Measurements from ENCODE around the gene MSI2. TPM values are rescaled to one million over a fixed set of nuclear protein-coding genes. Genes with fewer than 3 reads are reported as not detected.

Gene MSI2
- total RNA-seq, 1 donor from 2014 or later = 8.3 TPM

GRCh38 chr17:57569853-57570252, 313.5 kb downstream of the MSI2 start:
- no peak for DNase-seq (ENCODE audit: low read depth in 2 of 2)

DNA sequence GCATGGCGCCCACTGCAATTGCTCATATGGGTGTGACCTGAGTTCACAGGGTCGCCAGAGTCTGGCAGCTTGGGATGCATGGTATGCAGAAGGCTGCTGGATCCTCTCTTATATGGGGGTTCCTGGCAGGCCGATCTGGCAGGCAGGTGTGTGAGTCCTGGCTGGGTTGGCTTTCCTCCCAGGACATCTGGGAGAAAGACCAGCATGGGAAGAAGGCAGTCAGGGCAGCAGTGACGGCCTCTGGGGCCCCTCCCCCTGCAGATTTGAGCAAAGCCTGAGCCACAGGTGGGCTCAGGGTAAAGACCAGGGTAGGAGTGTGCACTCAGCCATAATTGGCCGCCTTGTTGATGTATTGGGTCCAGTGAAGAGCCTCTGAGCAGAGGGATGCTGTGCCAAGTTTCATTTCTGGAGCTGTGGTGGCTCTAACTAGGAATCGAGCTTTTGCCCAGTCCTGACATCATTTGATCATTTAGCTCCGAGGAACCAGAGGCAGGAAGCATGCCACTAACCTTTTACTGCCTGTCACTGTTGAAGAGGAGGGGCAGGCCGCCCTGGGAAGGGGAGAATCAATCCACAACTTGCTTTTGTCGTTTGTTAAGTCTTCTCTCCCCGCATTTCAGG, 314.5 kb downstream of the MSI2 start:
- no peak for DNase-seq (ENCODE audit: low read depth in 2 of 2)

DNA sequence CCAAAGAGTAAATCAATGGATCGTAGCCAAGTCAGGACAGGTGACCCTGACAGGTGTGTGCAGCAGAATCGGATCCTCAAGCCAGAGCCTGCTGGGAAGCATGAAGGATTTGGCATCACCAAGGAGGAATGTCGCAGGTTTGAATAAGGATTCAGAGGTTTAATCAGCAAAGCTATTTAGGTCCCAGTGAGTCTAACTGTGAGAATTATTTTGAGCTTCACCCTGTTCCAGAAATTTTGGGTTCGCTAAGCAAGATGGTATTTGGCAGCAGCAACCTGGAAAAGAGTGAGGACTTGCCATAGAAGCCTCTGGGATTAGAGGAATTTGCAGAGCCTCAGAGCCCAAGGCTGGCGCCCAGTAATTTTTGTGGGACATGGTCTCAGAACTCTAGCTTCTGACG, 315.7 kb downstream of the MSI2 start:
- DNase-seq (ENCODE audit: low read depth in 2 of 2) = no peak

- no peak for DNase-seq (ENCODE audit: low read depth in 2 of 2)
Observed at GRCh38 chr17:57572600-57572999, 316.3 kb downstream of the MSI2 start.

- no peak for DNase-seq (ENCODE audit: low read depth in 2 of 2)
Observed at GRCh38 chr17:57574040-57574513, 317.8 kb downstream of the MSI2 start.

DNA sequence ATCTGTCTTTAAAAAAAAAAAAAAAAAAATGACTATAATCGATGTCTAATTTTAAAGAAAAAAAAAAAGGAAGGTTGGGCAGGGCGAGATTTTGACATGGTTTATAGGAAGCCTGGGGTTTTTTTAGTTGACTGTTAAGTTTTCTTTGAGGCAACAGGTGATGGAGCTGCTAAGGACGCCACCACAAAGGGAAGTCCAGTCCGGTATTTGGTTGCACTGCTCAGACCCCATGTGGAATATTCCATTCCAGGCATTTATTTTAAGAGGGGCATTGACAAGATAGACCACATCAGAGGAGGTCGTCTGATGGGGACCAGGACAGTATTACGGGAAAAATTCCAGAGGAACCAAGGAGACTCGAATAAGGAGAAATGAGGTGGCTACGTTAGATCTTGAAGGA, 320.4 kb downstream of the MSI2 start:
- no peak for DNase-seq (ENCODE audit: low read depth in 2 of 2)

GRCh38 chr17:57577751-57578607, 321.7 kb downstream of the MSI2 start:
- DNase-seq (ENCODE audit: low read depth in 2 of 2) = no peak

GRCh38 chr17:57578608-57579225, 322.4 kb downstream of the MSI2 start:
- no peak for DNase-seq (ENCODE audit: low read depth in 2 of 2)

- DNase-seq (ENCODE audit: low read depth in 2 of 2) = no peak
Observed at GRCh38 chr17:57579245-57579644, 322.9 kb downstream of the MSI2 start.

DNA sequence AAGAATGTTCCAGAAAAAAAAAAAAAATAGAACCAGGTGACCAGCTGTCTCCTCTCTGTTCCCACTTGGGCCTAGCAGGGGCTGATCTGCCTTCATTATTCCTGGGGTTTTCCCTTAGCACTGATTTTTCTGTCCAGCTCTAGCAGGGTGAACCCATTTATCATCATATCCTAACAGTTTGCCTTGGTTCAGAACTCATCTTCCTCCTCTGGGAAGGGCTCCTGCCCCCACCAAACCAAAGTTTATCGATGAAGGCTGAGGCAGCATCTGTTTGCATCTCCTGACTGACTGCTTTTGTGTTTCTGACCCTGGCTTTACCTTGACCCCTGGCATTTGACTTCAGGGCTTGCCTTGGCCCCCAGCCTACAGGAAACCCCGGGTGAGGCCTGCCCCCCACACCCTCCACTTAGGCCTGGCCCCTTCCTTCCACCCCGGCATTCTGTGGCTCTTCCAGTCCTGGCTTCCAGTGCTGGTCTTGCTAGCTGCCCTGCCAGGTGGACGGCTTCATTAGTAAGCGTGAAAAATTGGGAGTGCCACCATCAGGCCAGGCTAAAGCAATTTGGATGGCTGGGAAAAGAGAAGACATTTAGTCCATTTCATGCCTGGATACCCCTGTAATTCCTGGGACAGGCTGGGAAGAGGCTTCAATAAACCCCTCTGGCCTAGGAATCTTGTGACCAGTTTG, 323.9 kb downstream of the MSI2 start:
- no peak for DNase-seq (ENCODE audit: low read depth in 2 of 2)

DNA sequence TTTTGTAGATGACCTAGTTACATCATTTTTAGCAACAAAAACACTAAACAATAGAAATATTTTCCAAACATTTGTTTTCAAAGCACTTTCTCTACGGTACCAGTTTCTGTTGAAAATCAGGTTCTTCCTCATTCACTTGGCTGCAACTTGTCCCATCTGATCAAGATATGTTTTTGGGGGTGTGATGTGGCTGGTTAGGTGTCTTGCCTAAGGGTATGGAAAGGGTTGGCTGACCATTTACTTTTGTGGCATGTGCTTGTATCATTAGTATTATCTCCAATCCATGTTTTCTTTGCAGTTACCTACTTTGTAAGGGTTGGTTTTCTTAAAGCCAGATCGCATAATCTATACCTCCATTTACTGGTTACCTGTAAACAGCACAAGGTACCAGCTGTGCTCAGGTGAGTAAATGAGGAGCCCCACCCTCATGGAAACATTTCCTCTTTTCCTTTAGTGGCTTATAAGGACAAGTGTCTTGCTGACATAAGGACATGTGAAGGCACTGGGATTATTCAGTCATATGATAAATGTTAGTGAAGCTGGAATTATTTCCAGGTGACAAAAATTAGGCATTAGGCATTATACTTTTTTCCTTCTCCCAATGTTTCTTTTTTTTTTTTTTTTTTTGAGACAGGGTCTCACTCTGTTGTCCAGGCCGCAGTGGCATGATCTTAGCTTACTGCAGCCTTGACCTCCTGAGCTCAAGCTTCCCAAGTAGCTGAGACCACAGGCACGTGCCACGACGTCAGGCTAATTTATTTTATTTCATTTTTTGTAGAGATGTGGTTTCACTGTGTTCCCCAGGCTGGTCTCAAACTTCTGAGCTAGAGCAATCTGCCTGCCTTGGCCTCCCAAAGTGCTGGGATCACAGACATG, 326.8 kb downstream of the MSI2 start:
- no peak for DNase-seq (ENCODE audit: low read depth in 2 of 2)

DNA sequence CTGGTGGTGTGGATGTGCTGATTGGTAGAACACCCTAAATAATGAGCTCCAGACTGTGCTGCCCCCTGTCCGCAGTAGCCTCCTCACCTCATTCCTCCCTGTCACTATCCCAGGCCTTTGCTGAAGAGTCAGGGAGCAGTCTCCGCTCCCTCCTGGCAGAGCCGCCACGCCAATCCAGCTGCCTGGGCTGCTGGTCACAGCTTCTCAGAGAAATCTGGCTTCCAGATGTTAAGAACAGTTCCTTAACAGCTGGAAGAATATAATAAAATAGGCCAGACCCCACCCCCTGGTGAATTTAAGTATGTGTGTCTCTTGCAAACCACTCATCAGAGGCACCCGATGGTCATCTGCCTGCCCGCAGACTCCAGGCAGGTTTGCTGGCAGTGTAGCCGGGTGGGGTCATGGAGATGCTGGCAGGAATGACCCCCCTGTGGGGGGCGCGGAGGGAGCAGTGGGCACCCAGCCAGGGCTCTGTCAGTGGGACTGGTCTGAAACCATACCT, 327.8 kb downstream of the MSI2 start:
- DNase-seq (ENCODE audit: low read depth in 2 of 2) = no peak

GRCh38 chr17:57585341-57586195, 329.2 kb downstream of the MSI2 start:
- no peak for DNase-seq (ENCODE audit: low read depth in 2 of 2)

DNA sequence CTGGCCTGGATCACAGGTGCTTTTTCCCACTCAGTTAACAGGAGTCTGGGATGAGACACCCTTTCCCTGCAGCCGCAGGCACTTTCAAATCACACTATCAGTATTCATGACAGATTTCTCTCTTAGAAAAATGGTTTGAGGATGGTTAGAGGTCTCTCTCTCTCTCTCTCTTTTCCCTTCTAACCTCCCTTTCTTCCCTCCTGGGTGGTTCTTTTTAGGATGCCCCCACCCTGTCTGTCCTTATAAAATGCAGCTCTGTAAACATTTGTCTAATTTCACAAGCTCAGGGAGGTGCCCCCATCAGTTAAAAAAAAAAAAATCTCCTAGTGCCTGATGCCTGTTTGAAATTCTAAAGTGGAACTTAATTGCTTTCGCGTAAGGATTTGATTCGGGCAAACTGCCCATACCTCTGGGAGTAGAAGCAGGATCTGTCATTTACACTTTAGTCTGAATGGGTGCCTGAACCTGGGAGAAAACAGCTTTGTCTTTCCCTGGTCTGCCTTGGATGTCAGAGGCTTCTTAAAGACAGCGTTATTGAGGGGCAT, 329.9 kb downstream of the MSI2 start:
- no peak for DNase-seq (ENCODE audit: low read depth in 2 of 2)

GRCh38 chr17:57586742-57587141, 330.4 kb downstream of the MSI2 start:
- no peak for DNase-seq (ENCODE audit: low read depth in 2 of 2)

DNA sequence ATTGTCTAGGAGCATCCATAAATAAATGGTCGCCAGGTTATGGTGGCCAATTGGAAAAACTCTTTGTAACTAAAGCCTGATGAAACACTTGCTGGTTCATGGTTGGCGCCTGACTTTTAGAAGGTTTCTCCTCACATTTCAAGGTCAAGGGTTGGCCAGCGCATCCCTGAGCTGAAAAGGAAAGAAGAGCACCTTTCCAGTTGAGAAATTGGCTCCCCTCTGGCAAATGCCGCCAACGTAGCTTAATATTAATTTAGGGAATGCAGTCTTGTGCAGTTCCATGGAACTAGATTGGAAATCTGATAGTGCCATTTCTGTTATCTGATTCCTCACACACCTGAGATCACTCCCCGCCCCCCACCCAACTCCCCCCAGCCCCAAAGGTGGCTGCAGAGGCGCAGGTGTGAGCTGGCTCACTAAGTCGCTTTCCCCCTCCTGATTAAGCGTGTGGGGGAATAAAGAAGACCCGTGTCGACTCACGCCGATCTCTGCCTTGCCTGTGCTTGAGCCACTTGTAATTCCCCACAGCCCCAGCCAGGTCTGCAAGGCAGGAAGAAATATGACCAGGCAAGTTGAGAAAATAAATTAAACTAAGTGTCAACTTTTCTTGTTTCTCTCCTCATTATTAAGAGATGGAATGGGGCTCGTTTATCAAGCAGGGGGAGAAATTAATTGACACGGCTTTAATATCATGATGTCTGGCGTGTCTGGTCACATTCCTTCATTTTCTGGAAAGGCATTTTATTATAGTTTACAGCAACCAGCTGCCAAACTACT, 331.1 kb downstream of the MSI2 start:
- DNase-seq (ENCODE audit: low read depth in 2 of 2) = no peak

DNA sequence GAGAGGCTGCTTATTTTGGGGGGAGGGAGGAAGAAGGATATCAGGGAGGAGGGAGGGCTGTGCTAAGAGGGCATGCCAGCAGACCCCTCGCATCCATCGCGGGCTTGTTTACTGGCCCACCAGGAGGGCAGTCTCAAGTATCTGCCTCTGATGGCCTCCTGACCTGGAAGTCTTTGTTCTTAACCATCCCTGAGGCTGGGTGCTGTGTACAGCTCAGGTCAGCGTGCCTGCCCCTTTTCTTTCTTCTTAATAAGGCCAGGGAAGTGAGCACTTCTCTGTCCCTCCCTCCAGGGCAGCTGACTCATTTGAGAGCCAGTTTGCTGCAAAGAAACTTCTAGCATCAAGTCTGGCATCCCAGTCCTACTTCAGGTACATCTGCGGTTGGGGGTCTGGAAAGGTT, 331.8 kb downstream of the MSI2 start:
- no peak for DNase-seq (ENCODE audit: low read depth in 2 of 2)

GRCh38 chr17:57589151-57590034, 333.1 kb downstream of the MSI2 start:
- no peak for DNase-seq (ENCODE audit: low read depth in 2 of 2)
